Panc1 (cell line): ENCODE data around the gene FAM216A. TPM values are rescaled to one million over a fixed set of nuclear protein-coding genes. Genes with fewer than 3 reads are reported as not detected.

Experiments used
- ATAC-seq: fragments of 200-7000 bp; cut with Tn5 transposase; 2 replicates; pipeline ENCODE4 v1.9.1; 2020; ENCODE audit warnings: mild to moderate bottlenecking, moderate library complexity
- BruUV-seq: library from RNA; stranded (reverse); fragments of 400-500 nt; replicated peaks from 2 replicates; lab custom pipeline; 2021; lab: Mats Ljungman, UMichigan
- CTCF ChIA-PET: fragments of 300-600 bp; sonication (Branson Sonifier 250); formaldehyde crosslinking; loops from one replicate; lab custom pipeline; 2022; ENCODE audit warnings: antibody characterized with exemption; lab: Charles Lee
- POLR2A ChIA-PET: fragments of 300-600 bp; sonication (Branson Sonifier 250); formaldehyde crosslinking; loops from one replicate; lab custom pipeline; 2022; ENCODE audit warnings: antibody characterized with exemption; lab: Charles Lee
- DNase-seq: peaks from one replicate; pipeline ENCODE4 v3.0.0-alpha.2; 2010; ENCODE audit warnings: low read depth, low spot score
- H3K27ac ChIP-seq: 2 replicates; pipeline ENCODE4 v1.5.1; 2011; ENCODE audit warnings: mild to moderate bottlenecking, low read length, inconsistent platforms
- H3K27me3 ChIP-seq: fragments of 200-500 bp; sonication (Bioruptor generic); 2 replicates; pipeline ENCODE4 v1.6.0; 2014; ENCODE audit warnings: low read length, inconsistent platforms; ENCODE audit not compliant: control insufficient read depth, insufficient read depth
- H3K36me3 ChIP-seq: fragments of 200-500 bp; sonication (Bioruptor generic); 2 replicates; pipeline ENCODE4 v1.5.1; 2014; ENCODE audit warnings: inconsistent platforms, mild to moderate bottlenecking, low read length, moderate library complexity; ENCODE audit not compliant: control insufficient read depth, insufficient read depth
- H3K4me1 ChIP-seq: 2 replicates; pipeline ENCODE4 v1.5.1; 2011; ENCODE audit warnings: inconsistent platforms, mild to moderate bottlenecking, low read length, moderate library complexity; ENCODE audit not compliant: control insufficient read depth, insufficient read depth
- H3K4me3 ChIP-seq, 2 experiments: 2 replicates each; pipeline ENCODE4 v1.5.1; 2011 to 2012; ENCODE audit warnings: low read depth in 2 of 2, low read length in 2 of 2, mild to moderate bottlenecking in 2 of 2, inconsistent platforms in 1 of 2, moderate library complexity in 1 of 2
- H3K9me3 ChIP-seq: fragments of 200-500 bp; sonication (Bioruptor generic); 2 replicates; pipeline ENCODE4 v1.5.1; 2014; ENCODE audit warnings: low read depth, mild to moderate bottlenecking, inconsistent platforms, low read length, moderate library complexity; ENCODE audit not compliant: control insufficient read depth, insufficient read depth
- CTCF ChIP-seq: fragments of 450-650 bp; IDR thresholded peaks from 2 replicates; pipeline ENCODE4 v1.5.1; 2017; ENCODE audit warnings: mild to moderate bottlenecking
- POLR2AphosphoS5 ChIP-seq: IDR thresholded peaks from 2 replicates; pipeline ENCODE4 v1.6.1; 2012; ENCODE audit warnings: mild to moderate bottlenecking, low read depth, low read length, moderate library complexity
- REST ChIP-seq, 2 experiments: IDR thresholded peaks; 2 replicates each; pipeline ENCODE4 v1.6.1; 2011 to 2012; ENCODE audit warnings: low read depth in 2 of 2, control low read depth in 1 of 2, low read length in 1 of 2, mild to moderate bottlenecking in 1 of 2, moderate library complexity in 1 of 2; ENCODE audit not compliant: insufficient read depth in 1 of 2
- SIN3A ChIP-seq: IDR thresholded peaks from 2 replicates; pipeline ENCODE4 v1.6.1; 2012; ENCODE audit warnings: low read depth, mild to moderate bottlenecking, low read length, moderate library complexity, borderline replicate concordance; ENCODE audit not compliant: insufficient read depth
- TCF7L2 ChIP-seq: IDR thresholded peaks from 2 replicates; pipeline ENCODE4 v1.6.1; 2011; ENCODE audit warnings: mild to moderate bottlenecking, low read depth, low read length, inconsistent platforms
- in situ Hi-C: cut with HindIII; loops from 2 replicates; pipeline ENCODE4 v1.10.0; 2016; ENCODE audit warnings: low sequenced_read_pairs, low pct_unique_long_range_greater_than_20kb
- intact Hi-C: fragments of 100-400 bp; cut with micrococcal nuclease; formaldehyde crosslinking; loops from one replicate; pipeline ENCODE4 v1.10.0; 2022; ENCODE audit not compliant: unreplicated experiment
- total RNA-seq: library from RNA; stranded (reverse); gene quantifications from one replicate; pipeline ENCODE4 v1.2.1, GENCODE V29; 2021; ENCODE audit not compliant: unreplicated experiment

Gene FAM216A
- total RNA-seq, 1 experiment from 2014 or later, result 22.3 TPM

DNA sequence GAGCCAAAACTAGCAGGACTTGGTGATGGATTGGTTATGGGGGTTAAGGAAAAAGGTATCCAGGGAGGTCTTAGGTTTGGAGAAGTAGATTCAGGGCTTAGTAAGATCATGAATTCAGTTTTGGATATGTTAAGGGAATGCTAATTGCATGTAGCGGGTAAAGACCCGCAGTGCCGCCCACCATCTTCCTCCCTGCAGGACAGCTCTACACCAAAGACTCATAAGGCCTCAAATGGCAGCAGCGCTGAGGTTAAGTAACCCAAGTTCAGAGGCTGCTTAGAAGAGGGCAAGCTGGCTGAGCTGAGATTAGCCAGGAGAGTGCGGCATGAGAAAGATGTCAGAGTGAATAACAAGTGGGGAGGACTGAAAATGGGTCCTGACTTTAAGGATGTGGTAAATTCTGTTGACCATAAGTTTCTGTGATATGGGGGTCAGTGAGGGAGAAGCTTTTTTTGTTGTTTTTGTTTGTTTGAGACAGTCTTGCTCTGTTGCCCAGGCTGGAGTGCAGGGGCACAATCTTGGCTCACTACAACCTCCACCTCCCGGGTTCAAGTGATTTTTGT is 59.7 kb downstream of the FAM216A start:
- Histone ChIP-seq H3K4me1 (no peaks in the 10 kb centered on the region), H3K36me3 (no peaks in the 10 kb centered on the region), H3K9me3 (no peaks in the 10 kb centered on the region), H3K4me3 (no peak overlapping the region), H3K27ac (no peak overlapping the region), H3K27me3 (no peaks in the 10 kb centered on the region)
- ChIA-PET POLR2A (interaction anchor here (0.5 kb wide), 1 partner anchor 19 kb away, joined by 7 read pairs; no protein-coding TSS in a partner anchor), CTCF (interaction anchor here (0.6 kb wide), 2 partner anchors 15 to 19 kb away, joined by 3 read pairs; no protein-coding TSS in a partner anchor)
- no TSS peak for BruUV-seq
- TF ChIP-seq POLR2AphosphoS5, result no peak
- no peak for TF ChIP-seq REST (IDR thresholded peaks at IDR 0.05; ENCODE audit: insufficient read depth in 1 of 2, low read depth in 2 of 2, low read length in 1 of 2)
- no peak for TF ChIP-seq SIN3A
- no peak for TF ChIP-seq TCF7L2
- no peak for TF ChIP-seq CTCF
- DNase-seq, result no peak
- intact Hi-C loops, result no loop called here
- peak; percentile 70 for ATAC-seq
- in situ Hi-C loops, result no loop called here

- H3K4me1 ChIP-seq, result no peaks in the 10 kb centered on the region
- ChIA-PET POLR2A (no interaction called here), CTCF (no interaction called here)
- intact Hi-C loops, result no loop called here
- TF ChIP-seq REST (IDR thresholded peaks at IDR 0.05; ENCODE audit: insufficient read depth in 1 of 2, low read depth in 2 of 2, low read length in 1 of 2) (no peak), SIN3A (no peak), TCF7L2 (no peak), POLR2AphosphoS5 (no peak), CTCF (no peak)
- H3K27ac ChIP-seq, result no peak overlapping the region
- no peak for DNase-seq
- in situ Hi-C loops, result no loop called here
- no peaks in the 10 kb centered on the region for H3K36me3 ChIP-seq
- no peak for ATAC-seq
- H3K4me3 ChIP-seq, result no peak overlapping the region
- no peaks in the 10 kb centered on the region for H3K27me3 ChIP-seq
- no TSS peak for BruUV-seq
- no peaks in the 10 kb centered on the region for H3K9me3 ChIP-seq
Measured at GRCh38 chr12:110530511-110530910, 61.9 kb downstream of the FAM216A start.
